GF-D8 (cell line): Measurements from ENCODE around the gene SLC2A4RG.

Experiments
- DNase-seq: peaks from one replicate; lab custom pipeline; 2025; lab: John Stamatoyannopoulos, UW

SLC2A4RG gene

DNA sequence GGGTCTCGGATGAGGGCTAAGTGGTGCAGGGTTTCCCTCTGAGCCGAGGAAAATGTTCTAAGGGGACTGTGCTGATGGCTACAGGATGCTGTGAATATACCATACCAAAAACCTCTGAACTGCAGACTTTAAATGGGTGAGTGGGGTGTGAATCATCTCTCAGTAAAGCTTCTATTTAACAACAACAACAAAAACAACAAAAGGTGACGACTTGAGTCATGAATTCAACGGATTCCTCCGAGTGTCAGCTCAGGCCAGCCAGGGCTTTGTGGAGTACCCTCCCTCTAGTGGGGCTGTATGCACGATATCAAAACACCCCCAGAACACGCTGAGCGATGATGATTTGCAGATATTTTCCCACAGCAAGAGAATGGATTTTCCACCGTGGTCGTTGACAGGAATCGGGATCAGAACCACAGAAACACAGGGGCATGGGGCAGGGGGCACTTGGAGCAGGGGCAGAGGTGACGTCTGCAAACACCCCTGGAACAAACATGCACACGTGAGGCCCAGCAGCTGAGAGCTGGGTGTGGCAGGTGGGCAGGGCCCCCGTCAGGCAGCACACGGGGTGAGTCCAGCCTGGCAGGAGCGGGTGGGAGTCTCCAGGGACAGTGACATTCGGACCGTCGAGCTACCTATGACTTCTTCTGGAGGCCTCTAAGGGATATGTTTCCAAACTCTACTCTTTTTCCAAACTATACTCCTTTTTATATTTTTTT is 38.6 kb downstream of the SLC2A4RG start:
- no peak for DNase-seq

DNA sequence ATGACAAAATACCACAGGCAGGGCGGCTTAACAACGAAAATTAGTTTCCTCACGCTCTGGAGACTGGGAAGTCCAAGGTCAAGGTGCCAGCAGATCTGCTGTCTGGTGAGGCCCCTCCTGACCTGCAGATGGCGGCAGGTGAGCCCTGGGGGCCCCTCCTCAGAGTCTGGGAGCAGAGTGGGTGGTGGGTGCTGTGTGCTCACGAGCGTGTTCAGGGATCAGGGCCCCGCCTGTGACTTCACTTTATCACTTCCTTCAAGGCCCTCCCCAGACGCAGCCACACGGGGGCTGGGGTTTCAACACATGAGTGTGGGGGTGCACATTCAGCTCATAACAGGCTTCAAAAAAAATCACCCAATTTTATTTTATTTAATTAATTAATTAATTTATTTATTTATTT is 39.3 kb downstream of the SLC2A4RG start:
- no peak for DNase-seq

GRCh38 chr20:63781181-63781580 is 41.6 kb downstream of the SLC2A4RG start:
- no peak for DNase-seq

DNA sequence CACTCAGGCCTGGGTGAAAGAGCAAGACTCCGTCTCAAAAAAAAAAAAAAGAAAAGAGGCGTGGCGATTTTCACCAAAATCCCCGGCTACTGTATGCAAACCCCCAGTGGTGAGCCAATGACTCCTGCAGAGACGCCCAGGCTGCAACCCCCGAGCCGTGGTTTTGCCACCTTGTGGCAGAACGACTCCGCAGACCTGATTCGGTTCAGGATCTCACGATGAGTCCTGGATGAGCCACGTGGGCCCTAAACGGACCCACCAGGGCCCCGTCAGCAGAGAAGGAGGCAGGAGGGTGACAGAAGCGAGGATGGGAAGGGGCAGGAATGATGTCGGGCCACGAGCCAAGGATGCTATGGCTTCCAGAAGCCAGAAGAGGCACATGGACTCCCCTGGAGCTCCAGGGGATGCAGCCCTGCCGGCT is 42.5 kb downstream of the SLC2A4RG start:
- no peak for DNase-seq

DNA sequence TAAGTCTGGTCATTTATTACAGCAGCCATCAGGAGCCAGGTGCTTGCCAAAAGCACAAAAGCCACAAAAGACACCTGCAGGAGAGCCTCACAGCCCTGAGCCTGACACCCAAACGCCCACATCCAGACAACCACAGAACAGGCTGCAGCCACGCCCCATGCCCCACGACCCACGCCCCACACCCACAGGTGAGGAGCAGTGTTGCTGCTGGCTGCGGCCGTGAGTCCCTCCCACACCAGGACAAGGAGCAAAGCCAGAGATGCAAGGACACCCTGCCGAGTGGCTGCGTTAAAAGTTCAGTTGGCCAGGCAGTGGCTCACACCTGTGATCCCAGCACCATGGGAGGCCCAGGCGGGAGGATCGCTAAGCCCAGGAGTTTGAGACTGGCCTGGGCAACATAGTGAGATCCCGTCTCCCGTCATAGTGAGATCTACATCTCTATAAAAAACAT is 43.0 kb downstream of the SLC2A4RG start:
- no peak for DNase-seq

DNA sequence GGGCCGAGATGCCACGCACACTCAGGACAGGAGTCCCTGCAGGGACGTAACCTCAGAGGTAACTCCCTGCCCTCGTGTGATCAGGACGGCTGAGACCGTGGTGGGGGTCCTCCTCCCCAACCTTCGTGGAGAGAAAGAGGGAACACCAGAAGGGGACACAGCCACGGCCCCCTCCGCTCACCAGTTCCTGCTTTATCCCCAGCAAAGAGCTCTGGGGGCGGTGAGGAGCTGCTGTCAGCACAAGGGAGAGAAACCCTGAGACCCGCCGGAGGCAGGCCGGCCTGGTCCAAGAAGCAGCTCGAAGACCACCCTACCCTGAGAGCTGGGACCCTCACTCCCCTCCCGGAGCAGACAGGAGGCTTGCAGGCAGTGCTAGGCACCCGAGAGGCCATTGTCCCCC is 44.4 kb downstream of the SLC2A4RG start:
- no peak for DNase-seq

DNA sequence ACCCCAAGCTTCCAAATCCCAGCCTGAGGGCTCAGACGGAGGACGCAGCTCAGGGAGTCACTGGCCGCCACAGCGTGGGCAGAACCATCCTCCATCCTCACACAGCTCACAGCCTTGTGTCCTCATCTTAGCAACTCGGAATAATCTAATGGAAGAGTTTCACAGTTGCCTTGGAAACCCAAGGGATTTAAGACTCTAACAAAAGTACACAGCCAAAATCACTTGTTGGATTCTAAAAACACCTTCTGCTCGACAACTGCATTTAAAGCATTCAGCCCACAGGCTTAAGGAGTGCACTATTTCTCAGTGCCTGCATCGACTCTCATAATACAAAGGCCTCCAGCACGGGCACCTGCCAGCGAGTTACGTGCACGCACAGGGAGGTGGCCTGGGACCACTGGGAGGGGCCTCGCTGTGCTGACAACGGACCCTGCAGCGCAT is 46.1 kb downstream of the SLC2A4RG start:
- DNase-seq, result no peak

GRCh38 chr20:63787302-63787701 is 47.7 kb downstream of the SLC2A4RG start:
- DNase-seq, result no peak

- DNase-seq, result no peak
Measured at GRCh38 chr20:63787749-63788148, 48.2 kb downstream of the SLC2A4RG start.

GRCh38 chr20:63789836-63790571 is 50.4 kb downstream of the SLC2A4RG start:
- DNase-seq, result no peak

DNA sequence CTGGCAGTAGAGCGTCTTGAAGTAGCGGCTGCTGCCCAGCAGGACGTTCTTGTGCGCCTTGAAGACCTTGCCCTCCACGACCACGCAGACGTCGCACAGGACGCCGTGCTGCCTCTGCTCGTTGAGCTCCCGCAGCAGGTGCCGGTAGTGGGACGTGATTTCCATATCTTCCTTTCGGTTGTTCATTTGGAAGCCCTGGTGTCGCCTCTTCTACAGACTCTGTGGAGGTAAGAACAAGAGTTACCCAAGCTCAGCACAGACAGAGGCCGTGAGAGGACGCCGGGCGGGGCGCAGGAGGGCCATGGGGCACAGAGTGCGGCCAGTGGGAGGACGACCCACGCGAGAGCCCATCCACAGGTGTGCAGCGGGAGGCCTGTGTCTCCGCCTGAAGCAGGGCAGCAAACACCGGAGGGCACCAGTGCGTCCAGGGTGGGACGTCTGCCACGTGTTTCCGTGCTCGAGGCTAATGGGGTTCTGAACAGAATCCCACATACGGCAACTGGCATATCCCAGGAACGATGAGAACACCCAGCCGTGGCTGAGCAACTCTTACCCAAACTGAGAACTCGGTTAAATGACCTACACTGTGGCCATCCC is 51.1 kb downstream of the SLC2A4RG start:
- no peak for DNase-seq

DNA sequence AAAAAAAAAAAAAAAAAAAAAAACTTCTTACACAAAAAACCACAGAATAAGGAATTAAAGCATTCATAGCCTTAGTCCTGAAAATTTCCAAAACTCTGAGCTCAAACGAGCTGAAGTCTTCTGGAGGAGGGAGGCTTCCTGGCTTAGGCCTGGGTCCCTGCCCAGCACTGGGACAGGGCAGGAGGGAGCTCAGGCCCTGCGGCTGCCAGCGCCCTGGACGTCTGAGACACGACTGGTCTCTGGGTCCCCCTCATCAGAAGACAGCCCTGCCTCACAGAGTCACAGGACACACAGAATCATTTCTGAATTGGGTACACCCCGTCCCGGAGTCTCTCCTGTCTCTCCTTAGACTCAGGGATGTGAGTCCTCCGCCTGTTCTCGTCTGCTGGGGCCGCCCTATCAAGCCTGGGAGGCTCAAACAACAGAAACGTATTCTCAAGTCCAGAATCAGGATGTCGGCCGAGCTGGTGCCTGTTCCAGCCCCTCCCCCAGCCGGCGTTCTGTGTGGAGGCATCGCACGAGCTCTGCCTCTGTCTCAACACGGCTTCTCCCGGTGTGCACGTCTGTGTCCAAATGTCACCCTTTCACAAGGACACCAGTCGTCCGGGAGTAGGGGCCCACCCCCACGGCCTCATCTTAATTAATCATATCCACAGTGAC is 52.1 kb downstream of the SLC2A4RG start:
- no peak for DNase-seq

DNA sequence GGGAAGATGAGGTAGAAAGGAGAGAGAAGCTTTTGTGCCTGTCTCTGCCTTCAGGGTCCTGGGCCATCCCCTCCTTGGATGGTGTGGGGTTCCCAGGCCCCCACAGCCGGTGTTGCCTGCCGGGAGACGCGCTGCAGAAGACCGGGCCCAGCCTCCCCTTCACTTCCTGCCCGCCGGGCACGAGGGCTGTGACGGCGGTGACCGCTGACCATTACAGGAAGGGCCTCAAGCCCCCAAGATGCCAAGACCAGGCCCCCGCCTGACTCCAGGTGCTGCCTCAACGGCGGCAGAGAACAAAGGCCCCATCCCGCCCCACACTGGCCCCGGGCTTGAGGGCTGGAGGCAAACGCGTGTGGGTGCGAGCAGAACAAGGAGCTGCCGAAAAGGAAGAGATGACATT is 53.3 kb downstream of the SLC2A4RG start:
- no peak for DNase-seq
